Measurements from ENCODE around the gene C3orf33. TPM values are rescaled to one million over a fixed set of nuclear protein-coding genes. Genes with fewer than 3 reads are reported as not detected.

C3orf33 gene
- total RNA-seq, 1 experiment from 2014 or later: 4.7 TPM

GRCh38 chr3:155807823-155808222, 1.7 kb upstream of the C3orf33 start (continued):
- TF ChIP-seq EGR1 (IDR thresholded peaks at IDR 0.05; ENCODE audit: low read depth) (no peak), SP1 (IDR thresholded peaks at IDR 0.05; ENCODE audit: low read depth) (no peak)

GRCh38 chr3:155805204-155805801, 775 bp downstream of the C3orf33 start:
- Histone ChIP-seq H3K9me2 (ENCODE audit: insufficient read depth) (no peaks in the 10 kb centered on the region), H3K4me2 (ENCODE audit: low read length) (peak overlapping the region; percentile 90), H3K9me3 (ENCODE audit: control insufficient read depth in 1 of 2, insufficient read depth in 1 of 2, low read depth in 1 of 2, low read length in 2 of 2) (no peaks in the 10 kb centered on the region), H4K20me1 (ENCODE audit: insufficient read depth) (no peaks in the 10 kb centered on the region), H2AFZ (ENCODE audit: low read depth, low read length, poor library complexity, severe bottlenecking) (peak overlapping the region; percentile 100), H3K4me3 (replicated peaks in 1 of 2; ENCODE audit: low read depth in 1 of 2, low read length in 2 of 2) (peak overlapping the region; percentile 74 to 95), H3K27me3 (ENCODE audit: insufficient read depth, low read length) (no peaks in the 10 kb centered on the region), H3K27ac (ENCODE audit: low read depth, low read length) (peak overlapping the region; percentile 84), H3K9ac (ENCODE audit: low read length) (peak overlapping the region; percentile 95), H3K79me2 (ENCODE audit: insufficient read depth, low read length) (no peaks in the 10 kb centered on the region), H3K36me3 (ENCODE audit: control insufficient read depth in 1 of 2, insufficient read depth in 2 of 2, low read length in 2 of 2) (no peaks in the 10 kb centered on the region), H3K4me1 (ENCODE audit: control insufficient read depth in 1 of 2, insufficient read depth in 2 of 2, low read length in 2 of 2) (peaks cover 7 to 14% of the 10 kb centered on the region in 2 experiments; a peak in 3 of 4 replicates)
- RAD21 ChIA-PET (ENCODE audit: low non-redundant PET in 1 of 2, low total read pairs in 2 of 2, uncharacterized antibody in 2 of 2, unreplicated experiment in 2 of 2): no interaction called here
- TF ChIP-seq POLR2AphosphoS5 (IDR thresholded peaks at IDR 0.05; ENCODE audit: low read depth, low read length): peak; percentile 53; the same call in 1 of the 2 replicates
- no peak for TF ChIP-seq CBX3 (IDR thresholded peaks at IDR 0.05; ENCODE audit: low read depth)
- TF ChIP-seq ZNF274 (IDR thresholded peaks at IDR 0.05; ENCODE audit: low read depth, low read length): no peak
- no peak for TF ChIP-seq TCF7L2 (IDR thresholded peaks at IDR 0.05; ENCODE audit: borderline replicate concordance, extremely low read depth, insufficient read depth, insufficient read length)
- TF ChIP-seq FOSL1 (IDR thresholded peaks at IDR 0.05; ENCODE audit: low read depth): no peak
- DNase-seq (ENCODE audit: low read depth, low spot score) (peak; percentile 12), ATAC-seq (peak; percentile 80)
- BruUV-seq (replicated peaks): no TSS peak
- CTCF ChIA-PET: interaction anchor here (0.9 to 2.7 kb wide), 28 partner anchors 9 to 453 kb away, joined by 3 to 15 read pairs (median 5); partner anchors contain the start of gene GMPS
- intact Hi-C loops (cut with micrococcal nuclease): no loop called here
- POLR2A ChIA-PET: interaction anchor here (0.7 to 1.8 kb wide), 7 partner anchors 11 to 85 kb away, joined by 3 to 5 read pairs (median 3); partner anchors contain the start of genes GMPS and SLC33A1

- intact Hi-C loops (cut with micrococcal nuclease): no loop called here
- H3K9me3 ChIP-seq (ENCODE audit: control insufficient read depth in 1 of 2, insufficient read depth in 1 of 2, low read depth in 1 of 2, low read length in 2 of 2): no peaks in the 10 kb centered on the region
- ChIA-PET POLR2A (no interaction called here), CTCF (no interaction called here), RAD21 (ENCODE audit: low non-redundant PET in 1 of 2, low total read pairs in 2 of 2, uncharacterized antibody in 2 of 2, unreplicated experiment in 2 of 2) (no interaction called here)
- no TSS peak for BruUV-seq (replicated peaks)
- no peaks in the 10 kb centered on the region for H3K27me3 ChIP-seq (ENCODE audit: insufficient read depth, low read length)
- no peak overlapping the region for H3K27ac ChIP-seq (ENCODE audit: low read depth, low read length)
- no peak overlapping the region for H2AFZ ChIP-seq (ENCODE audit: low read depth, low read length, poor library complexity, severe bottlenecking)
- no peak for TF ChIP-seq MAX (IDR thresholded peaks at IDR 0.05)
- TF ChIP-seq POLR2A (IDR thresholded peaks at IDR 0.05; ENCODE audit: borderline replicate concordance, extremely low read depth, insufficient read depth, insufficient read length): no peak
- no peak for TF ChIP-seq RAD21 (IDR thresholded peaks at IDR 0.05; ENCODE audit: low read depth)
- TF ChIP-seq YY1 (IDR thresholded peaks at IDR 0.05; ENCODE audit: extremely low read depth, insufficient replicate concordance, low read depth, low read length): no peak
- TF ChIP-seq ATF3 (IDR thresholded peaks at IDR 0.05): no peak
- no peak for TF ChIP-seq ZFX (IDR thresholded peaks at IDR 0.05)
- TF ChIP-seq REST (IDR thresholded peaks at IDR 0.05; ENCODE audit: low read depth): no peak
- H3K4me1 ChIP-seq (ENCODE audit: control insufficient read depth in 1 of 2, insufficient read depth in 2 of 2, low read length in 2 of 2): peaks cover 7 to 14% of the 10 kb centered on the region in 2 experiments; a peak in 3 of 4 replicates
- no peak overlapping the region for H3K4me2 ChIP-seq (ENCODE audit: low read length)
- no peak overlapping the region for H3K4me3 ChIP-seq (replicated peaks in 1 of 2; ENCODE audit: low read depth in 1 of 2, low read length in 2 of 2)
- H3K79me2 ChIP-seq (ENCODE audit: insufficient read depth, low read length): no peaks in the 10 kb centered on the region
- ATAC-seq: no peak
- no peak for DNase-seq (ENCODE audit: low read depth, low spot score)
- no peak overlapping the region for H3K9ac ChIP-seq (ENCODE audit: low read length)
- H3K36me3 ChIP-seq (ENCODE audit: control insufficient read depth in 1 of 2, insufficient read depth in 2 of 2, low read length in 2 of 2): no peaks in the 10 kb centered on the region
- no peaks in the 10 kb centered on the region for H3K9me2 ChIP-seq (ENCODE audit: insufficient read depth)
- no peaks in the 10 kb centered on the region for H4K20me1 ChIP-seq (ENCODE audit: insufficient read depth)
These were observed 1.8 kb downstream of the C3orf33 start for GRCh38 chr3:155804323-155804722.

Data from HCT116 (cell line).